Measurements from ENCODE around the gene ACAD10.

- TF ChIP-seq, protein P1, sequence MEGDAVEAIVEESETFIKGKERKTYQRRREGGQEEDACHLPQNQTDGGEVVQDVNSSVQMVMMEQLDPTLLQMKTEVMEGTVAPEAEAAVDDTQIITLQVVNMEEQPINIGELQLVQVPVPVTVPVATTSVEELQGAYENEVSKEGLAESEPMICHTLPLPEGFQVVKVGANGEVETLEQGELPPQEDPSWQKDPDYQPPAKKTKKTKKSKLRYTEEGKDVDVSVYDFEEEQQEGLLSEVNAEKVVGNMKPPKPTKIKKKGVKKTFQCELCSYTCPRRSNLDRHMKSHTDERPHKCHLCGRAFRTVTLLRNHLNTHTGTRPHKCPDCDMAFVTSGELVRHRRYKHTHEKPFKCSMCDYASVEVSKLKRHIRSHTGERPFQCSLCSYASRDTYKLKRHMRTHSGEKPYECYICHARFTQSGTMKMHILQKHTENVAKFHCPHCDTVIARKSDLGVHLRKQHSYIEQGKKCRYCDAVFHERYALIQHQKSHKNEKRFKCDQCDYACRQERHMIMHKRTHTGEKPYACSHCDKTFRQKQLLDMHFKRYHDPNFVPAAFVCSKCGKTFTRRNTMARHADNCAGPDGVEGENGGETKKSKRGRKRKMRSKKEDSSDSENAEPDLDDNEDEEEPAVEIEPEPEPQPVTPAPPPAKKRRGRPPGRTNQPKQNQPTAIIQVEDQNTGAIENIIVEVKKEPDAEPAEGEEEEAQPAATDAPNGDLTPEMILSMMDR (IDR thresholded peaks at IDR 0.05 in 2 of 3, conservative IDR thresholded peaks at IDR 0.05 in 1 of 3; ENCODE audit: borderline replicate concordance in 1 of 3, insufficient read depth in 1 of 3, low read depth in 2 of 3, low read length in 2 of 3), result no peak
- TF ChIP-seq POLR2AphosphoS5 (IDR thresholded peaks at IDR 0.05; ENCODE audit: low read depth, low read length) (no peak), EZH2phosphoT487 (IDR thresholded peaks at IDR 0.05; ENCODE audit: borderline replicate concordance) (no peak), RAD21 (IDR thresholded peaks at IDR 0.05; ENCODE audit: low read depth) (no peak), POLR2A (IDR thresholded peaks at IDR 0.05; ENCODE audit: borderline replicate concordance, extremely low read depth, insufficient read depth, insufficient read length) (no peak)
Observed at GRCh38 chr12:111656016-111656415, 29.8 kb upstream of the ACAD10 start.

Measured in HCT116 (cell line).